ENCODE measurements around the gene PEX5L.

- TF ChIP-seq CTCF (IDR thresholded peaks at IDR 0.05) (no peak), POLR2AphosphoS5 (IDR thresholded peaks at IDR 0.05) (no peak)
Observed at GRCh38 chr3:180073561-180073960, 36.8 kb upstream of the PEX5L start.

All from suprapubic skin (tissue), 3 donors.